ENCODE results near the gene LYSMD3.
A peak's percentile ranks its signal among the peaks of the same experiment; 100 is the strongest.

The LYSMD3 gene

GRCh38 chr5:90548069-90548593, 18.7 kb upstream of the LYSMD3 start:
- no peaks in the 10 kb centered on the region for H3K9me3 ChIP-seq (ENCODE audit: control insufficient read depth, insufficient read depth, low read length)
- no peak overlapping the region for H3K9ac ChIP-seq (ENCODE audit: low read depth, low read length)
- no peaks in the 10 kb centered on the region for H3K27me3 ChIP-seq (ENCODE audit: control insufficient read depth, insufficient read depth, low read length)

GRCh38 chr5:90547072-90547536, 17.7 kb upstream of the LYSMD3 start:
- Histone ChIP-seq H3K36me3 (ENCODE audit: control insufficient read depth, insufficient read depth, low read length) (no peaks in the 10 kb centered on the region), H3K9ac (ENCODE audit: low read depth, low read length) (no peak overlapping the region), H3K27me3 (ENCODE audit: control insufficient read depth, insufficient read depth, low read length) (no peaks in the 10 kb centered on the region), H3K9me3 (ENCODE audit: control insufficient read depth, insufficient read depth, low read length) (no peaks in the 10 kb centered on the region), H3K4me1 (ENCODE audit: control insufficient read depth, insufficient read depth, low read length) (peaks cover 41% of the 10 kb centered on the region), H3K27ac (ENCODE audit: low read depth, low read length) (no peak overlapping the region), H3K4me3 (ENCODE audit: low read depth, low read length) (no peak overlapping the region)

More at GRCh38 chr5:90548069-90548593, 18.7 kb upstream of the LYSMD3 start:
- Histone ChIP-seq H3K36me3 (ENCODE audit: control insufficient read depth, insufficient read depth, low read length) (no peaks in the 10 kb centered on the region), H3K27ac (ENCODE audit: low read depth, low read length) (no peak overlapping the region), H3K4me3 (ENCODE audit: low read depth, low read length) (no peak overlapping the region), H3K4me1 (ENCODE audit: control insufficient read depth, insufficient read depth, low read length) (peaks cover 34% of the 10 kb centered on the region)

- Histone ChIP-seq H3K4me1 (ENCODE audit: control insufficient read depth, insufficient read depth, low read length) (peaks cover 41% of the 10 kb centered on the region), H3K36me3 (ENCODE audit: control insufficient read depth, insufficient read depth, low read length) (no peaks in the 10 kb centered on the region), H3K27ac (ENCODE audit: low read depth, low read length) (no peak overlapping the region), H3K4me3 (ENCODE audit: low read depth, low read length) (no peak overlapping the region), H3K27me3 (ENCODE audit: control insufficient read depth, insufficient read depth, low read length) (no peaks in the 10 kb centered on the region), H3K9me3 (ENCODE audit: control insufficient read depth, insufficient read depth, low read length) (no peaks in the 10 kb centered on the region), H3K9ac (ENCODE audit: low read depth, low read length) (no peak overlapping the region)
These were observed 16.9 kb upstream of the LYSMD3 start for GRCh38 chr5:90546216-90546837.

- Histone ChIP-seq H3K36me3 (ENCODE audit: control insufficient read depth, insufficient read depth, low read length) (no peaks in the 10 kb centered on the region), H3K4me3 (ENCODE audit: low read depth, low read length) (no peak overlapping the region), H3K27ac (ENCODE audit: low read depth, low read length) (no peak overlapping the region), H3K9ac (ENCODE audit: low read depth, low read length) (no peak overlapping the region), H3K4me1 (ENCODE audit: control insufficient read depth, insufficient read depth, low read length) (peaks cover 41% of the 10 kb centered on the region), H3K9me3 (ENCODE audit: control insufficient read depth, insufficient read depth, low read length) (no peaks in the 10 kb centered on the region), H3K27me3 (ENCODE audit: control insufficient read depth, insufficient read depth, low read length) (no peaks in the 10 kb centered on the region)
These were observed 16.1 kb upstream of the LYSMD3 start for GRCh38 chr5:90545511-90545910.

- peak overlapping the region; percentile 85 for H3K27ac ChIP-seq (ENCODE audit: low read depth, low read length)
- no peaks in the 10 kb centered on the region for H3K36me3 ChIP-seq (ENCODE audit: control insufficient read depth, insufficient read depth, low read length)
- peaks cover 34% of the 10 kb centered on the region for H3K4me1 ChIP-seq (ENCODE audit: control insufficient read depth, insufficient read depth, low read length)
- no peaks in the 10 kb centered on the region for H3K9me3 ChIP-seq (ENCODE audit: control insufficient read depth, insufficient read depth, low read length)
- H3K9ac ChIP-seq (ENCODE audit: low read depth, low read length): no peak overlapping the region; the same call in 1 of the 2 replicates
- H3K4me3 ChIP-seq (ENCODE audit: low read depth, low read length): peak overlapping the region; percentile 14; the same call in 1 of the 2 replicates
- H3K27me3 ChIP-seq (ENCODE audit: control insufficient read depth, insufficient read depth, low read length): no peaks in the 10 kb centered on the region
These were observed 13.6 kb upstream of the LYSMD3 start for GRCh38 chr5:90542827-90543519.

- Histone ChIP-seq H3K9me3 (ENCODE audit: control insufficient read depth, insufficient read depth, low read length) (no peaks in the 10 kb centered on the region), H3K4me1 (ENCODE audit: control insufficient read depth, insufficient read depth, low read length) (peaks cover 20% of the 10 kb centered on the region), H3K27ac (ENCODE audit: low read depth, low read length) (no peak overlapping the region), H3K27me3 (ENCODE audit: control insufficient read depth, insufficient read depth, low read length) (no peaks in the 10 kb centered on the region), H3K4me3 (ENCODE audit: low read depth, low read length) (no peak overlapping the region), H3K36me3 (ENCODE audit: control insufficient read depth, insufficient read depth, low read length) (no peaks in the 10 kb centered on the region), H3K9ac (ENCODE audit: low read depth, low read length) (no peak overlapping the region)
These were observed 5.5 kb upstream of the LYSMD3 start for GRCh38 chr5:90534922-90535321.

- no peak overlapping the region for H3K4me3 ChIP-seq (ENCODE audit: low read depth, low read length)
- H3K27ac ChIP-seq (ENCODE audit: low read depth, low read length): no peak overlapping the region
- peaks cover 20% of the 10 kb centered on the region for H3K4me1 ChIP-seq (ENCODE audit: control insufficient read depth, insufficient read depth, low read length)
- no peaks in the 10 kb centered on the region for H3K36me3 ChIP-seq (ENCODE audit: control insufficient read depth, insufficient read depth, low read length)
- H3K9ac ChIP-seq (ENCODE audit: low read depth, low read length): no peak overlapping the region
- no peaks in the 10 kb centered on the region for H3K27me3 ChIP-seq (ENCODE audit: control insufficient read depth, insufficient read depth, low read length)
- H3K9me3 ChIP-seq (ENCODE audit: control insufficient read depth, insufficient read depth, low read length): no peaks in the 10 kb centered on the region
These were observed 4.4 kb upstream of the LYSMD3 start for GRCh38 chr5:90533794-90534193.

GRCh38 chr5:90530736-90531487, 1.5 kb upstream of the LYSMD3 start:
- Histone ChIP-seq H3K9me3 (ENCODE audit: control insufficient read depth, insufficient read depth, low read length) (no peaks in the 10 kb centered on the region), H3K9ac (ENCODE audit: low read depth, low read length) (no peak overlapping the region), H3K27me3 (ENCODE audit: control insufficient read depth, insufficient read depth, low read length) (no peaks in the 10 kb centered on the region), H3K4me1 (ENCODE audit: control insufficient read depth, insufficient read depth, low read length) (peaks cover 18% of the 10 kb centered on the region), H3K36me3 (ENCODE audit: control insufficient read depth, insufficient read depth, low read length) (no peaks in the 10 kb centered on the region), H3K4me3 (ENCODE audit: low read depth, low read length) (peak overlapping the region; percentile 92; the same call in 1 of the 2 replicates), H3K27ac (ENCODE audit: low read depth, low read length) (peak overlapping the region; percentile 85)

- peak overlapping the region; percentile 85 for H3K27ac ChIP-seq (ENCODE audit: low read depth, low read length)
- H3K4me3 ChIP-seq (ENCODE audit: low read depth, low read length): peak overlapping the region; percentile 92
- peak overlapping the region; percentile 65 for H3K9ac ChIP-seq (ENCODE audit: low read depth, low read length)
- no peaks in the 10 kb centered on the region for H3K9me3 ChIP-seq (ENCODE audit: control insufficient read depth, insufficient read depth, low read length)
- no peaks in the 10 kb centered on the region for H3K27me3 ChIP-seq (ENCODE audit: control insufficient read depth, insufficient read depth, low read length)
- H3K4me1 ChIP-seq (ENCODE audit: control insufficient read depth, insufficient read depth, low read length): peaks cover 18% of the 10 kb centered on the region
- H3K36me3 ChIP-seq (ENCODE audit: control insufficient read depth, insufficient read depth, low read length): peaks cover under 1% of the 10 kb centered on the region; the same call in 1 of the 2 replicates
These were observed 724 bp upstream of the LYSMD3 start for GRCh38 chr5:90529939-90530677.

- no peaks in the 10 kb centered on the region for H3K9me3 ChIP-seq (ENCODE audit: control insufficient read depth, insufficient read depth, low read length)
- H3K4me3 ChIP-seq (ENCODE audit: low read depth, low read length): peak overlapping the region; percentile 92
- H3K9ac ChIP-seq (ENCODE audit: low read depth, low read length): peak overlapping the region; percentile 81
- peaks cover 18% of the 10 kb centered on the region for H3K4me1 ChIP-seq (ENCODE audit: control insufficient read depth, insufficient read depth, low read length)
- H3K27ac ChIP-seq (ENCODE audit: low read depth, low read length): peak overlapping the region; percentile 86
- H3K27me3 ChIP-seq (ENCODE audit: control insufficient read depth, insufficient read depth, low read length): no peaks in the 10 kb centered on the region
- H3K36me3 ChIP-seq (ENCODE audit: control insufficient read depth, insufficient read depth, low read length): peaks cover 12% of the 10 kb centered on the region
These were observed 687 bp downstream of the LYSMD3 start for GRCh38 chr5:90528601-90529193.
